GM12878 (cell line): Measurements from ENCODE around the gene PAM16. TPM values are rescaled to one million over a fixed set of nuclear protein-coding genes. Genes with fewer than 3 reads are reported as not detected.

Experiments used
- ATAC-seq: fragments of 200-7000 bp; cut with Tn5 transposase; 3 replicates; pipeline ENCODE4 v1.9.1; 2020; ENCODE audit warnings: mild to moderate bottlenecking, moderate library complexity
- BruUV-seq: library from RNA; stranded (reverse); fragments of 400-500 nt; replicated peaks from 2 replicates; lab custom pipeline; 2021; lab: Mats Ljungman, UMichigan
- CTCF ChIA-PET: fragments of 300-600 bp; sonication (Branson Sonifier 250); formaldehyde crosslinking; extraction: SDS; loops from one replicate; lab custom pipeline; 2021; ENCODE audit warnings: inconsistent platforms; lab: Yijun Ruan, JAX
- POLR2A ChIA-PET: fragments of 350-600 bp; formaldehyde crosslinking; extraction: SDS; loops from one replicate; lab custom pipeline; 2021; ENCODE audit warnings: inconsistent platforms; lab: Charles Lee
- RAD21 ChIA-PET: fragments of 300-600 bp; sonication (Branson Sonifier 250); formaldehyde crosslinking; loops from one replicate; lab custom pipeline; 2023; ENCODE audit warnings: antibody characterized with exemption; ENCODE audit not compliant: unreplicated experiment; lab: Charles Lee
- SMC1A ChIA-PET: fragments of 300-600 bp; sonication (Branson Sonifier 250); formaldehyde crosslinking; loops from one replicate; lab custom pipeline; 2023; ENCODE audit not compliant: unreplicated experiment, uncharacterized antibody; lab: Charles Lee
- DNase-seq: peaks from one replicate; pipeline ENCODE4 v3.0.0-alpha.2; 2011; ENCODE audit warnings: low read depth, low spot score
- FAIRE-seq: peaks from 3 replicates; lab custom pipeline; 2011; peaks lifted over from hg19 to GRCh38; lab: Jason Lieb, UNC
- H2AFZ ChIP-seq: 2 replicates; pipeline ENCODE4 v1.6.0; 2011; ENCODE audit warnings: low read depth, low read length, control low read depth; ENCODE audit not compliant: control insufficient read depth
- H3K27ac ChIP-seq: 2 replicates; pipeline ENCODE4 v1.5.1; 2011; ENCODE audit warnings: control low read depth; ENCODE audit not compliant: control insufficient read depth, insufficient read depth
- H3K27me3 ChIP-seq, 2 experiments: replicated peaks in 1 of 2; 2 replicates each; pipeline versions ENCODE4 v1.6.0 to v1.6.1; 2011; ENCODE audit warnings: low read length in 1 of 2; ENCODE audit not compliant: control insufficient read depth in 2 of 2, insufficient read depth in 2 of 2
- H3K36me3 ChIP-seq, 2 experiments: 2 replicates each; pipeline ENCODE4 v1.5.1; 2011; ENCODE audit warnings: low read length in 1 of 2; ENCODE audit not compliant: control insufficient read depth in 2 of 2, insufficient read depth in 2 of 2
- H3K4me1 ChIP-seq: 2 replicates; pipeline ENCODE4 v1.6.1; 2011; ENCODE audit warnings: mild to moderate bottlenecking, low read length, moderate library complexity, mixed read lengths; ENCODE audit not compliant: control insufficient read depth, insufficient read depth
- H3K4me2 ChIP-seq: 2 replicates; pipeline ENCODE4 v1.6.0; 2011; ENCODE audit warnings: control low read depth; ENCODE audit not compliant: control insufficient read depth, insufficient read depth
- H3K4me3 ChIP-seq: fragments of 200-600 bp; sonication (generic); 2 replicates; pipeline ENCODE4 v1.5.1; 2016
- H3K79me2 ChIP-seq: 2 replicates; pipeline ENCODE4 v1.6.0; 2011; ENCODE audit warnings: low read length; ENCODE audit not compliant: control insufficient read depth, insufficient read depth
- H3K9ac ChIP-seq: 2 replicates; pipeline ENCODE4 v1.8.0; 2011; ENCODE audit warnings: low read length, control low read depth, mixed read lengths; ENCODE audit not compliant: control insufficient read depth, insufficient read depth
- H3K9me3 ChIP-seq: replicated peaks from 3 replicates; pipeline ENCODE4 v1.5.1; 2011; ENCODE audit warnings: mild to moderate bottlenecking, low read length; ENCODE audit not compliant: control insufficient read depth, insufficient read depth
- H4K20me1 ChIP-seq: 2 replicates; pipeline ENCODE4 v1.6.0; 2011; ENCODE audit not compliant: control insufficient read depth, insufficient read depth
- BCLAF1 ChIP-seq: fragments of 450-650 bp; IDR thresholded peaks from 2 replicates; pipeline ENCODE4 v1.6.1; 2017; ENCODE audit warnings: antibody characterized with exemption, mild to moderate bottlenecking, moderate library complexity
- TCF7 ChIP-seq: IDR thresholded peaks from 2 replicates; pipeline ENCODE4 v1.6.1; 2014; ENCODE audit warnings: antibody characterized with exemption, borderline replicate concordance
- YBX1 ChIP-seq: fragments of 450-650 bp; IDR thresholded peaks from 2 replicates; pipeline ENCODE4 v1.6.1; 2016; ENCODE audit warnings: antibody characterized with exemption
- WGBS: methylation state at CpG from one replicate; pipeline ENCODE4 v1.1.6; 2016; ENCODE audit warnings: low lambda C conversion rate; ENCODE audit not compliant: insufficient replicate concordance, insufficient coverage; ENCODE audit errors: missing lambda C conversion rate; 5-methylcytosine and 5-hydroxymethylcytosine counted together
- in situ Hi-C: fragments of 300-500 bp; cut with MboI; formaldehyde crosslinking; loops from 9 replicates; pipeline ENCODE4 v1.14.3; 2018; ENCODE audit warnings: mixed read lengths
- intact Hi-C: fragments of 100-400 bp; cut with micrococcal nuclease; formaldehyde crosslinking; loops from one replicate; pipeline ENCODE4 v1.14.2; 2022; ENCODE audit not compliant: unreplicated experiment
- polyA plus RNA-seq, 11 experiments: library from polyadenylated mRNA; depleted of rRNA in 4 of 11; unstranded in 6 of 11; stranded (reverse) in 5 of 11; fragments of >200 nt; fragmentation: Nextera tagmentation in 4 of 11; fragmentation: Illumina TruSeq in 1 of 11; extraction: Ambion mirVana in 4 of 11; extraction: Trizol in 1 of 11; gene quantifications; 1 replicate in 1 of 11; 2 replicates in 10 of 11; pipeline versions ENCODE4 v1.2.1 to v1.2.3, GENCODE V29; 2011 to 2016; ENCODE audit warnings: inconsistent platforms in 2 of 11, missing spikeins in 2 of 11, low read depth in 1 of 11
- total RNA-seq, 4 experiments: library from RNA; depleted of rRNA in 3 of 4; stranded (reverse); fragments of >200 nt in 3 of 4; fragmentation: Illumina TruSeq in 1 of 4; extraction: Trizol in 1 of 4; gene quantifications; 2 replicates each; pipeline versions ENCODE4 v1.2.1 to v1.2.3, GENCODE V29; 2013 to 2021

Gene PAM16
- total and polyA plus RNA-seq, 10 of the 15 experiments (the other 5 are each of a cell fraction or from before 2014, with no cell fraction given): 18.5 to 94.3 (median 51.5) TPM

GRCh38 chr16:4342866-4343744, 8.0 kb downstream of the PAM16 start:
- peaks cover 6% of the 10 kb centered on the region; the same call in 1 of the 2 replicates for H4K20me1 ChIP-seq
- no peaks in the 10 kb centered on the region for H3K4me1 ChIP-seq
- 93% methylated on average over 21 of the region's 21 CpGs for WGBS
- no peaks in the 10 kb centered on the region for H3K9me3 ChIP-seq
- H3K4me3 ChIP-seq: no peak overlapping the region
- no peak overlapping the region for H2AFZ ChIP-seq
- H3K27me3 ChIP-seq: no peaks in the 10 kb centered on the region
- no peak overlapping the region for H3K9ac ChIP-seq
- FAIRE-seq: no peak
- ATAC-seq: no peak
- ChIA-PET POLR2A (interaction anchor here (1.3 kb wide), 1 partner anchor 10 kb away, joined by 3 read pairs; no protein-coding TSS in a partner anchor), RAD21 (no interaction called here), SMC1A (no interaction called here), CTCF (no interaction called here)
- H3K36me3 ChIP-seq: peaks cover 0 to 18% of the 10 kb centered on the region in 2 experiments
- DNase-seq: no peak
- in situ Hi-C loops: no loop called here
- no peak overlapping the region for H3K27ac ChIP-seq
- no peak for TF ChIP-seq TCF7
- no peak for TF ChIP-seq BCLAF1
- TF ChIP-seq YBX1: no peak
- no TSS peak for BruUV-seq
- H3K79me2 ChIP-seq: peaks cover 7% of the 10 kb centered on the region
- intact Hi-C loops: no loop called here
- no peak overlapping the region for H3K4me2 ChIP-seq
